Measurements from ENCODE around the gene INO80B. TPM values are rescaled to one million over a fixed set of nuclear protein-coding genes. Genes with fewer than 3 reads are reported as not detected.
"Not testable (repeated sequence)": the region's sequence is repeated elsewhere in the genome, so short reads cannot be mapped to it uniquely, and the experiment has no call there.

INO80B gene
- total RNA-seq, 1 donor from 2014 or later, result 18.5 TPM

GRCh38 chr2:74462054-74462785, 7.3 kb downstream of the INO80B start:
- no peak for TF ChIP-seq CTCF (IDR thresholded peaks at IDR 0.05; ENCODE audit: partially characterized antibody, unreplicated experiment)
- H3K27ac Mint-ChIP-seq (ENCODE audit: unreplicated experiment), result no peak overlapping the region
- H3K4me3 Mint-ChIP-seq (ENCODE audit: unreplicated experiment), result no peak overlapping the region
- peaks cover 8% of the 10 kb centered on the region for H3K4me1 Mint-ChIP-seq (ENCODE audit: low read depth, unreplicated experiment)
- DNase-seq, result no peak
- peaks cover 10% of the 10 kb centered on the region for H3K9me3 Mint-ChIP-seq (ENCODE audit: unreplicated experiment)
- H3K36me3 Mint-ChIP-seq (ENCODE audit: unreplicated experiment), result no peaks in the 10 kb centered on the region
- H3K27me3 Mint-ChIP-seq (ENCODE audit: unreplicated experiment), result peaks cover 20% of the 10 kb centered on the region

GRCh38 chr2:74462786-74463105, 7.9 kb downstream of the INO80B start:
- TF ChIP-seq CTCF (IDR thresholded peaks at IDR 0.05; ENCODE audit: partially characterized antibody, unreplicated experiment), result no peak
- H3K36me3 Mint-ChIP-seq (ENCODE audit: unreplicated experiment), result no peaks in the 10 kb centered on the region
- peaks cover 10% of the 10 kb centered on the region for H3K9me3 Mint-ChIP-seq (ENCODE audit: unreplicated experiment)
- no peak overlapping the region for H3K27ac Mint-ChIP-seq (ENCODE audit: unreplicated experiment)
- peaks cover 20% of the 10 kb centered on the region for H3K27me3 Mint-ChIP-seq (ENCODE audit: unreplicated experiment)
- H3K4me3 Mint-ChIP-seq (ENCODE audit: unreplicated experiment), result no peak overlapping the region
- no peak for DNase-seq
- peaks cover 8% of the 10 kb centered on the region for H3K4me1 Mint-ChIP-seq (ENCODE audit: low read depth, unreplicated experiment)

- H3K27ac Mint-ChIP-seq (ENCODE audit: unreplicated experiment), result peak overlapping the region; percentile 33
- no peaks in the 10 kb centered on the region for H3K36me3 Mint-ChIP-seq (ENCODE audit: unreplicated experiment)
- peaks cover 10% of the 10 kb centered on the region for H3K27me3 Mint-ChIP-seq (ENCODE audit: unreplicated experiment)
- TF ChIP-seq CTCF (IDR thresholded peaks at IDR 0.05; ENCODE audit: partially characterized antibody, unreplicated experiment), result no peak
- peaks cover 5% of the 10 kb centered on the region for H3K9me3 Mint-ChIP-seq (ENCODE audit: unreplicated experiment)
- no peak for DNase-seq
- H3K4me1 Mint-ChIP-seq (ENCODE audit: low read depth, unreplicated experiment), result peaks cover 6% of the 10 kb centered on the region
- peak overlapping the region; percentile 86 for H3K4me3 Mint-ChIP-seq (ENCODE audit: unreplicated experiment)
Measured at GRCh38 chr2:74464406-74464805, 9.5 kb downstream of the INO80B start.

- not testable (repeated sequence) for H3K4me1 Mint-ChIP-seq (ENCODE audit: low read depth, unreplicated experiment); DNase-seq; H3K27ac Mint-ChIP-seq (ENCODE audit: unreplicated experiment); H3K36me3 Mint-ChIP-seq (ENCODE audit: unreplicated experiment)
- H3K27me3 Mint-ChIP-seq (ENCODE audit: unreplicated experiment), result peaks cover 21% of the 10 kb centered on the region
- H3K9me3 Mint-ChIP-seq (ENCODE audit: unreplicated experiment), result peaks cover 18% of the 10 kb centered on the region
- H3K4me3 Mint-ChIP-seq (ENCODE audit: unreplicated experiment), result peak overlapping the region; percentile 83
Measured at GRCh38 chr2:74470742-74471141, 15.9 kb downstream of the INO80B start.

- Mint-ChIP-seq H3K4me3 (ENCODE audit: unreplicated experiment) (peak overlapping the region; percentile 97), H3K36me3 (ENCODE audit: unreplicated experiment) (no peaks in the 10 kb centered on the region), H3K27ac (ENCODE audit: unreplicated experiment) (peak overlapping the region; percentile 98), H3K4me1 (ENCODE audit: low read depth, unreplicated experiment) (no peaks in the 10 kb centered on the region), H3K27me3 (ENCODE audit: unreplicated experiment) (peaks cover 18% of the 10 kb centered on the region), H3K9me3 (ENCODE audit: unreplicated experiment) (peaks cover 18% of the 10 kb centered on the region)
- no peak for DNase-seq
- TF ChIP-seq CTCF (IDR thresholded peaks at IDR 0.05; ENCODE audit: partially characterized antibody, unreplicated experiment), result no peak
Measured at GRCh38 chr2:74471332-74472065, 16.6 kb downstream of the INO80B start.

Measured in glutamatergic neuron (in vitro differentiated cells).